Astrocyte (in vitro differentiated cells and primary cell): ENCODE data around the gene ADGRF1. TPM values are rescaled to one million over a fixed set of nuclear protein-coding genes. Genes with fewer than 3 reads are reported as not detected.

Experiments used
- DNase-seq: peaks from one replicate; pipeline ENCODE4 v3.0.0-alpha.2; 2010; ENCODE audit warnings: low read depth
- FAIRE-seq: peaks from 2 replicates; lab custom pipeline; 2011; peaks lifted over from hg19 to GRCh38; lab: Jason Lieb, UNC
- H2AFZ ChIP-seq: 2 replicates; pipeline ENCODE4 v1.6.0; 2012; ENCODE audit warnings: low read depth, low read length, inconsistent platforms
- H3K27ac ChIP-seq: 2 replicates; pipeline ENCODE4 v1.5.1; 2011; ENCODE audit warnings: low read depth, low read length, inconsistent platforms
- H3K27me3 ChIP-seq: 2 replicates; pipeline ENCODE4 v1.6.0; 2011; ENCODE audit warnings: low read length, inconsistent platforms; ENCODE audit not compliant: insufficient read depth
- H3K36me3 ChIP-seq: 2 replicates; pipeline ENCODE4 v1.5.1; 2011; ENCODE audit warnings: low read length, inconsistent platforms; ENCODE audit not compliant: insufficient read depth
- H3K4me1 ChIP-seq: 2 replicates; pipeline ENCODE4 v1.5.1; 2011; ENCODE audit warnings: low read length, inconsistent platforms; ENCODE audit not compliant: insufficient read depth
- H3K4me2 ChIP-seq: 2 replicates; pipeline ENCODE4 v1.6.0; 2012; ENCODE audit warnings: low read length, inconsistent platforms
- H3K4me3 ChIP-seq: 2 replicates; pipeline ENCODE4 v1.5.1; 2011; ENCODE audit warnings: low read depth, mild to moderate bottlenecking, low read length, inconsistent platforms; ENCODE audit not compliant: insufficient read depth
- H3K79me2 ChIP-seq: 2 replicates; pipeline ENCODE4 v1.6.0; 2012; ENCODE audit warnings: mild to moderate bottlenecking, low read length, inconsistent platforms; ENCODE audit not compliant: insufficient read depth
- H3K9ac ChIP-seq: 2 replicates; pipeline ENCODE4 v1.6.0; 2012; ENCODE audit warnings: mild to moderate bottlenecking, low read length, inconsistent platforms
- H3K9me3 ChIP-seq: 2 replicates; pipeline ENCODE4 v1.5.1; 2012; ENCODE audit warnings: low read depth, mild to moderate bottlenecking, low read length, inconsistent platforms; ENCODE audit not compliant: insufficient read depth
- H4K20me1 ChIP-seq: 2 replicates; pipeline ENCODE4 v1.6.0; 2012; ENCODE audit warnings: low read length, inconsistent platforms; ENCODE audit not compliant: insufficient read depth
- H3K27ac Mint-ChIP-seq: one replicate; pipeline ENCODE4 v1.8.0; 2021; ENCODE audit warnings: mild to moderate bottlenecking, mixed read lengths; ENCODE audit not compliant: unreplicated experiment
- H3K27me3 Mint-ChIP-seq: one replicate; pipeline ENCODE4 v1.8.0; 2021; ENCODE audit warnings: low read depth, mixed read lengths; ENCODE audit not compliant: unreplicated experiment
- H3K36me3 Mint-ChIP-seq: one replicate; pipeline ENCODE4 v1.8.0; 2021; ENCODE audit warnings: low read depth, mixed read lengths; ENCODE audit not compliant: unreplicated experiment
- H3K4me1 Mint-ChIP-seq: one replicate; pipeline ENCODE4 v1.8.0; 2021; ENCODE audit warnings: low read depth, mixed read lengths; ENCODE audit not compliant: unreplicated experiment
- H3K4me3 Mint-ChIP-seq: one replicate; pipeline ENCODE4 v1.8.0; 2021; ENCODE audit warnings: mild to moderate bottlenecking, moderate library complexity, mixed read lengths; ENCODE audit not compliant: unreplicated experiment
- H3K9me3 Mint-ChIP-seq: one replicate; pipeline ENCODE4 v1.8.0; 2021; ENCODE audit warnings: mild to moderate bottlenecking, mixed read lengths; ENCODE audit not compliant: unreplicated experiment
- EZH2 ChIP-seq: IDR thresholded peaks from 2 replicates; pipeline ENCODE4 v1.6.1; 2012; ENCODE audit warnings: mild to moderate bottlenecking, low read length, inconsistent platforms; ENCODE audit not compliant: insufficient read depth
- total RNA-seq: library from RNA; stranded (reverse); gene quantifications from 2 replicates; pipeline ENCODE4 v1.2.1, GENCODE V29; 2021
- TF ChIP-seq, protein P1 (sequence below): IDR thresholded peaks from 2 replicates; pipeline ENCODE4 v1.5.1; 2011; ENCODE audit warnings: low read depth, mild to moderate bottlenecking, inconsistent platforms, low read length, moderate library complexity; ENCODE audit not compliant: insufficient read depth

ADGRF1 gene
- total RNA-seq, 1 donor from 2014 or later, result 0.25 TPM

GRCh38 chr6:47031656-47032055 lies 10.5 kb downstream of the ADGRF1 start:
- DNase-seq (no peak), FAIRE-seq (no peak)
- peaks cover 10% of the 10 kb centered on the region for H3K4me1 ChIP-seq
- Mint-ChIP-seq H3K9me3 (no peaks in the 10 kb centered on the region), H3K36me3 (no peaks in the 10 kb centered on the region), H3K4me1 (peaks cover 21% of the 10 kb centered on the region), H3K27me3 (no peaks in the 10 kb centered on the region), H3K27ac (no peak overlapping the region), H3K4me3 (no peak overlapping the region)
- no peak overlapping the region for H3K4me2 ChIP-seq
- H3K9ac ChIP-seq, result no peak overlapping the region
- H3K79me2 ChIP-seq, result no peaks in the 10 kb centered on the region
- H3K4me3 ChIP-seq, result no peak overlapping the region
- no peak for TF ChIP-seq EZH2
- TF ChIP-seq, protein P1, sequence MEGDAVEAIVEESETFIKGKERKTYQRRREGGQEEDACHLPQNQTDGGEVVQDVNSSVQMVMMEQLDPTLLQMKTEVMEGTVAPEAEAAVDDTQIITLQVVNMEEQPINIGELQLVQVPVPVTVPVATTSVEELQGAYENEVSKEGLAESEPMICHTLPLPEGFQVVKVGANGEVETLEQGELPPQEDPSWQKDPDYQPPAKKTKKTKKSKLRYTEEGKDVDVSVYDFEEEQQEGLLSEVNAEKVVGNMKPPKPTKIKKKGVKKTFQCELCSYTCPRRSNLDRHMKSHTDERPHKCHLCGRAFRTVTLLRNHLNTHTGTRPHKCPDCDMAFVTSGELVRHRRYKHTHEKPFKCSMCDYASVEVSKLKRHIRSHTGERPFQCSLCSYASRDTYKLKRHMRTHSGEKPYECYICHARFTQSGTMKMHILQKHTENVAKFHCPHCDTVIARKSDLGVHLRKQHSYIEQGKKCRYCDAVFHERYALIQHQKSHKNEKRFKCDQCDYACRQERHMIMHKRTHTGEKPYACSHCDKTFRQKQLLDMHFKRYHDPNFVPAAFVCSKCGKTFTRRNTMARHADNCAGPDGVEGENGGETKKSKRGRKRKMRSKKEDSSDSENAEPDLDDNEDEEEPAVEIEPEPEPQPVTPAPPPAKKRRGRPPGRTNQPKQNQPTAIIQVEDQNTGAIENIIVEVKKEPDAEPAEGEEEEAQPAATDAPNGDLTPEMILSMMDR, result no peak
- no peaks in the 10 kb centered on the region for H4K20me1 ChIP-seq
- no peak overlapping the region for H2AFZ ChIP-seq
- no peaks in the 10 kb centered on the region for H3K36me3 ChIP-seq
- no peaks in the 10 kb centered on the region for H3K27me3 ChIP-seq
- no peaks in the 10 kb centered on the region for H3K9me3 ChIP-seq
- no peak overlapping the region for H3K27ac ChIP-seq

- H2AFZ ChIP-seq, result no peak overlapping the region
- H3K4me3 ChIP-seq, result no peak overlapping the region
- H3K4me1 ChIP-seq, result peaks cover 10% of the 10 kb centered on the region
- H3K9ac ChIP-seq, result no peak overlapping the region
- no peaks in the 10 kb centered on the region for H3K9me3 ChIP-seq
- DNase-seq, result no peak
- no peaks in the 10 kb centered on the region for H3K79me2 ChIP-seq
- no peaks in the 10 kb centered on the region for H3K27me3 Mint-ChIP-seq
- H3K9me3 Mint-ChIP-seq, result no peaks in the 10 kb centered on the region
- no peaks in the 10 kb centered on the region for H3K36me3 Mint-ChIP-seq
- H3K27me3 ChIP-seq, result no peaks in the 10 kb centered on the region
- no peaks in the 10 kb centered on the region for H4K20me1 ChIP-seq
- FAIRE-seq, result no peak
- no peaks in the 10 kb centered on the region for H3K36me3 ChIP-seq
- H3K4me2 ChIP-seq, result no peak overlapping the region
- no peak overlapping the region for H3K4me3 Mint-ChIP-seq
- peaks cover 15% of the 10 kb centered on the region for H3K4me1 Mint-ChIP-seq
- H3K27ac ChIP-seq, result no peak overlapping the region
- H3K27ac Mint-ChIP-seq, result no peak overlapping the region
- TF ChIP-seq, protein P1, result no peak
- no peak for TF ChIP-seq EZH2
These were observed 12.1 kb downstream of the ADGRF1 start for GRCh38 chr6:47029865-47030561.

DNA sequence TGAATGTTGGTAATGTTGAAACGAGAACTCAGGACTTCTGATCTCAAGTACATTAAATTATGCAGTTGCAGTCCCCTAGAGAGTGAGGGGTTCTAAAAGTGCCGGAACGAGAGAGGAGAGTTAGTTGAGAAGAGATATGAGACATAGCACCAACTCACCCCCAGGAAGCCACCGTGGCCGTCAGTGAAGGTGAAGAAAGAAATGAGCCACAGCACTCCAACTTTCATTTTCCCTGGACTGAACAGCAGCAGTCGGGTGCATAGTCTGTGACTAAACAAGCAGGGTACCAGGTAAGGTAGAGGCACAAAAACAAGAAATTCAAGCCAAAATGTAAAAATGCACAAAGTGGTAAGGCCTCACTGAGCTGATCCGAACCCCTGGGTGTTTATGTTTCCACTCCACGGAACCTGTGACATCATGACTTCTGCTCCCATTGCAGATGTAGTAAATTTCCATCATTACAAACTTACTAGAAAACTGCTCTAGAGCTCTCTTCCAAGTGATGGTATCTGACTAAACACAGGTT lies 13.2 kb downstream of the ADGRF1 start:
- H3K4me3 ChIP-seq, result no peak overlapping the region
- H3K9ac ChIP-seq, result no peak overlapping the region
- H3K27ac Mint-ChIP-seq, result peak overlapping the region; percentile 21
- peaks cover under 1% of the 10 kb centered on the region for H3K4me1 ChIP-seq
- H2AFZ ChIP-seq, result no peak overlapping the region
- no peaks in the 10 kb centered on the region for H3K27me3 Mint-ChIP-seq
- no peaks in the 10 kb centered on the region for H3K36me3 Mint-ChIP-seq
- H3K4me3 Mint-ChIP-seq, result no peak overlapping the region
- H4K20me1 ChIP-seq, result no peaks in the 10 kb centered on the region
- DNase-seq (no peak), FAIRE-seq (no peak)
- no peaks in the 10 kb centered on the region for H3K27me3 ChIP-seq
- no peaks in the 10 kb centered on the region for H3K36me3 ChIP-seq
- no peak overlapping the region for H3K27ac ChIP-seq
- H3K79me2 ChIP-seq, result no peaks in the 10 kb centered on the region
- no peaks in the 10 kb centered on the region for H3K9me3 ChIP-seq
- TF ChIP-seq EZH2, result no peak
- TF ChIP-seq, protein P1, result no peak
- peaks cover 5% of the 10 kb centered on the region for H3K4me1 Mint-ChIP-seq
- H3K4me2 ChIP-seq, result no peak overlapping the region
- H3K9me3 Mint-ChIP-seq, result no peaks in the 10 kb centered on the region
